Ishikawa (cell line): ENCODE measurements around the gene CACNA1C.

Experiments used
- CREB1 ChIP-seq: IDR thresholded peaks from 2 replicates; pipeline ENCODE4 v1.6.1; 2012; ENCODE audit warnings: low read depth
- EGR1 ChIP-seq: IDR thresholded peaks from 2 replicates; pipeline ENCODE4 v1.6.1; 2012
- EP300 ChIP-seq: IDR thresholded peaks from 2 replicates; pipeline ENCODE4 v1.6.1; 2012; ENCODE audit warnings: borderline replicate concordance
- RAD21 ChIP-seq: IDR thresholded peaks from 2 replicates; pipeline ENCODE4 v1.6.1; 2012; ENCODE audit warnings: low read depth
- TAF1 ChIP-seq: IDR thresholded peaks from 2 replicates; pipeline ENCODE4 v1.6.1; 2012; ENCODE audit warnings: low read depth, mild to moderate bottlenecking
- TCF12 ChIP-seq: IDR thresholded peaks from 2 replicates; pipeline ENCODE4 v1.6.1; 2012; ENCODE audit warnings: low read depth
- YY1 ChIP-seq: IDR thresholded peaks from 2 replicates; pipeline ENCODE4 v1.6.1; 2012; ENCODE audit warnings: low read depth
- TF ChIP-seq, protein P1 (sequence below): IDR thresholded peaks from 2 replicates; pipeline ENCODE4 v1.6.1; 2012; ENCODE audit warnings: low read depth, mild to moderate bottlenecking
- TF ChIP-seq, protein P2 (sequence below): IDR thresholded peaks from 2 replicates; pipeline ENCODE4 v1.6.1; 2012
- TF ChIP-seq, protein P3 (sequence below): IDR thresholded peaks from 2 replicates; pipeline ENCODE4 v1.6.1; 2012

DNA sequence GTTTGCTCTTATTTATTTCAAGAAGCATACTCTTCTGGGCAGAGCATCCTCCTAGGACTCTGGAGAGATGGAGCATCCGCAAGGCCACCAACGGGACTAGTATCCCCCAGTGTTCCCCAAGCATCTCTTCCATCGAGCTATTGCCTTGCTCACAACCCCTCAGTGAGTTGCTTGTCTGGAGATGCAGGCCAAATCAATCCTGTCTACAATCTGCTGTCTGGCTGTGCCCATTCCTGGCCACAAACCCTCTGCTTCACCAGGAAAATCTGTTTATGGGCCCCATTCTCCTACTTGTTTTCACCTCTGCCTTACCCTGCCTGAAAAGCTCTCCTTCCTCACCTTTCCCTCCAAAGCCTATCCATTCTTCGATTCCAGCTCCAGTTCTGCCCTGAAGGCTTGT is 219.2 kb downstream of the CACNA1C start:
- TF ChIP-seq, protein P1, sequence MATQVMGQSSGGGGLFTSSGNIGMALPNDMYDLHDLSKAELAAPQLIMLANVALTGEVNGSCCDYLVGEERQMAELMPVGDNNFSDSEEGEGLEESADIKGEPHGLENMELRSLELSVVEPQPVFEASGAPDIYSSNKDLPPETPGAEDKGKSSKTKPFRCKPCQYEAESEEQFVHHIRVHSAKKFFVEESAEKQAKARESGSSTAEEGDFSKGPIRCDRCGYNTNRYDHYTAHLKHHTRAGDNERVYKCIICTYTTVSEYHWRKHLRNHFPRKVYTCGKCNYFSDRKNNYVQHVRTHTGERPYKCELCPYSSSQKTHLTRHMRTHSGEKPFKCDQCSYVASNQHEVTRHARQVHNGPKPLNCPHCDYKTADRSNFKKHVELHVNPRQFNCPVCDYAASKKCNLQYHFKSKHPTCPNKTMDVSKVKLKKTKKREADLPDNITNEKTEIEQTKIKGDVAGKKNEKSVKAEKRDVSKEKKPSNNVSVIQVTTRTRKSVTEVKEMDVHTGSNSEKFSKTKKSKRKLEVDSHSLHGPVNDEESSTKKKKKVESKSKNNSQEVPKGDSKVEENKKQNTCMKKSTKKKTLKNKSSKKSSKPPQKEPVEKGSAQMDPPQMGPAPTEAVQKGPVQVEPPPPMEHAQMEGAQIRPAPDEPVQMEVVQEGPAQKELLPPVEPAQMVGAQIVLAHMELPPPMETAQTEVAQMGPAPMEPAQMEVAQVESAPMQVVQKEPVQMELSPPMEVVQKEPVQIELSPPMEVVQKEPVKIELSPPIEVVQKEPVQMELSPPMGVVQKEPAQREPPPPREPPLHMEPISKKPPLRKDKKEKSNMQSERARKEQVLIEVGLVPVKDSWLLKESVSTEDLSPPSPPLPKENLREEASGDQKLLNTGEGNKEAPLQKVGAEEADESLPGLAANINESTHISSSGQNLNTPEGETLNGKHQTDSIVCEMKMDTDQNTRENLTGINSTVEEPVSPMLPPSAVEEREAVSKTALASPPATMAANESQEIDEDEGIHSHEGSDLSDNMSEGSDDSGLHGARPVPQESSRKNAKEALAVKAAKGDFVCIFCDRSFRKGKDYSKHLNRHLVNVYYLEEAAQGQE = no peak
- TF ChIP-seq, protein P2, sequence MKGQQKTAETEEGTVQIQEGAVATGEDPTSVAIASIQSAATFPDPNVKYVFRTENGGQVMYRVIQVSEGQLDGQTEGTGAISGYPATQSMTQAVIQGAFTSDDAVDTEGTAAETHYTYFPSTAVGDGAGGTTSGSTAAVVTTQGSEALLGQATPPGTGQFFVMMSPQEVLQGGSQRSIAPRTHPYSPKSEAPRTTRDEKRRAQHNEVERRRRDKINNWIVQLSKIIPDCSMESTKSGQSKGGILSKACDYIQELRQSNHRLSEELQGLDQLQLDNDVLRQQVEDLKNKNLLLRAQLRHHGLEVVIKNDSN = no peak
- no peak for TF ChIP-seq RAD21
- TF ChIP-seq TAF1 = no peak
- no peak for TF ChIP-seq YY1
- no peak for TF ChIP-seq EP300
- no peak for TF ChIP-seq EGR1
- TF ChIP-seq, protein P3, sequence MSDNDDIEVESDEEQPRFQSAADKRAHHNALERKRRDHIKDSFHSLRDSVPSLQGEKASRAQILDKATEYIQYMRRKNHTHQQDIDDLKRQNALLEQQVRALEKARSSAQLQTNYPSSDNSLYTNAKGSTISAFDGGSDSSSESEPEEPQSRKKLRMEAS = no peak
- no peak for TF ChIP-seq TCF12
- TF ChIP-seq CREB1 = no peak
